Measurements from ENCODE around the gene SLCO1B3.
"Not testable (repeated sequence)": the region's sequence is repeated elsewhere in the genome, so short reads cannot be mapped to it uniquely, and the experiment has no call there.

Gene SLCO1B3, protein sequence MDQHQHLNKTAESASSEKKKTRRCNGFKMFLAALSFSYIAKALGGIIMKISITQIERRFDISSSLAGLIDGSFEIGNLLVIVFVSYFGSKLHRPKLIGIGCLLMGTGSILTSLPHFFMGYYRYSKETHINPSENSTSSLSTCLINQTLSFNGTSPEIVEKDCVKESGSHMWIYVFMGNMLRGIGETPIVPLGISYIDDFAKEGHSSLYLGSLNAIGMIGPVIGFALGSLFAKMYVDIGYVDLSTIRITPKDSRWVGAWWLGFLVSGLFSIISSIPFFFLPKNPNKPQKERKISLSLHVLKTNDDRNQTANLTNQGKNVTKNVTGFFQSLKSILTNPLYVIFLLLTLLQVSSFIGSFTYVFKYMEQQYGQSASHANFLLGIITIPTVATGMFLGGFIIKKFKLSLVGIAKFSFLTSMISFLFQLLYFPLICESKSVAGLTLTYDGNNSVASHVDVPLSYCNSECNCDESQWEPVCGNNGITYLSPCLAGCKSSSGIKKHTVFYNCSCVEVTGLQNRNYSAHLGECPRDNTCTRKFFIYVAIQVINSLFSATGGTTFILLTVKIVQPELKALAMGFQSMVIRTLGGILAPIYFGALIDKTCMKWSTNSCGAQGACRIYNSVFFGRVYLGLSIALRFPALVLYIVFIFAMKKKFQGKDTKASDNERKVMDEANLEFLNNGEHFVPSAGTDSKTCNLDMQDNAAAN

DNA sequence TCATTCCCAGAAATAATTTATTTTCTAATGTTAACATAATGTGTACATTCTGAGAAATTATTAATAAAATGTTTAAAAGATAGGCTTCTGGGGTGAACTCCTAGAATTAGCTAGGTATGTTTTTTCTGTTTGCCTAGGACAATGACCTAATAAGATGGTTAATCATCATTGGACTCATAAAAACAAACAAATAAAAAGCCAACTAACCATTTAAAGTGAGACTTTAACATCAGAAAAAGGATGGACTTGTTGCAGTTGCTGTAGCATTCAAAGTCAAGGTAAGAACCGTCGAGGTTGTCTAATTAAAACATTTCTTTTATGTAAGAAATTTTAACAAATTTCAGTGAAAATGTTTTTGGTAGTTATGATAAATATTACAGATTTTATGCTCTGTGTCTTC lies at the start of gene SLCO1B3:
Gene SLCO1B3 (plus strand): TSS at position 219 of the 400 bp plus-strand sequence. CDS start 5,034 bp downstream, outside the sequence.
- no peak for ATAC-seq
- no peak within 1 kb of the TSS for H3K4me3 Mint-ChIP-seq

DNA sequence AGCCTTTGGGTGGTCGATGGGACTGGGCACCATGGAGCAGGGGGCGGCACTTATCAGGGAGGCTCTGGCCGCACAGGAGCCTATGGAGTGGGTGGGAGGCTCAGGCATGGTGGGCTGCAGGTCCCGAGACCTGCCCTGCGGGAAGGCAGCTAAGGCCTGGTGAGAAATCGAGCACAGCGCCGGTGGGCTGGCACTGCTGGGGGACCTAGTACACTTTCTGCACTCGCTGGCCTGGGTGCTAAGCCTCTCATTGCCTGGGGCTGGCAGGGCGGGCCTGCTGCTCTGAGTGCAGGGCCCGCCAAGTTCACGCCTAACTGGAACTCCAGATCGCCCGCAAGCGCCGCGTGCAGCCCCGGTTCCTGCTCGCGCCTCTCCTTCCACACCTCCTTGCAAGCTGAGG lies 33.1 kb upstream of the SLCO1B3 start:
- DNase-seq (ENCODE audit: low spot score in 2 of 2) (no peak), ATAC-seq (no peak)
- Mint-ChIP-seq H3K9me3 (peaks cover 3% of the 10 kb centered on the region), H3K4me3 (no peak overlapping the region), H3K36me3 (no peaks in the 10 kb centered on the region), H3K4me1 (no peaks in the 10 kb centered on the region), H3K27ac (no peak overlapping the region)

More for the DNA sequence above, at the start of gene SLCO1B3:
- Mint-ChIP-seq H3K36me3 (no peaks in the 10 kb centered on the region), H3K4me1 (no peaks in the 10 kb centered on the region), H3K9me3 (no peaks in the 10 kb centered on the region), H3K27ac (no peak within 1 kb of the TSS)
- no peak for DNase-seq (ENCODE audit: low spot score in 2 of 2)

DNA sequence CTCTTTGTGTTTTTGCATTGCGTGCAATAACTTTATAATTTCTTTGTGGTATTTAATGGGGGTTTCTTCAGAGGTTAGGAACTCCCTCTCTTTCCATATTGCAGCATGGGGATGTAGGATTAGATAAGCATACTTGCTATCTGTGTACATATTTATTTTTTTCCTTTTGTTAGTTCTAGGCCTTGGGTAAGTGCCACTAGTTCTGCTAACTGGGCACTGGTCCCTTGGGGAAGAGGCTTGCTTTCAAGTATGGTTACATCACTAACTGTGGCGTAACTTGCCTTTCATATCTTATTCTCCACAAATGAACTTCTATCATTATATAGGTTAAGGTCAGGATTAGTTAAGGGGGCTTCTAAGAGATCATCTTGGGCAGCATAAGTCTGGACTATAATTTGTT lies 31.5 kb upstream of the SLCO1B3 start:
- peaks cover 3% of the 10 kb centered on the region for H3K9me3 Mint-ChIP-seq
- no peak overlapping the region for H3K27ac Mint-ChIP-seq
- ATAC-seq (no peak), DNase-seq (ENCODE audit: low spot score in 2 of 2) (no peak)
- no peaks in the 10 kb centered on the region for H3K4me1 Mint-ChIP-seq
- H3K4me3 Mint-ChIP-seq, result no peak overlapping the region
- no peaks in the 10 kb centered on the region for H3K36me3 Mint-ChIP-seq

DNA sequence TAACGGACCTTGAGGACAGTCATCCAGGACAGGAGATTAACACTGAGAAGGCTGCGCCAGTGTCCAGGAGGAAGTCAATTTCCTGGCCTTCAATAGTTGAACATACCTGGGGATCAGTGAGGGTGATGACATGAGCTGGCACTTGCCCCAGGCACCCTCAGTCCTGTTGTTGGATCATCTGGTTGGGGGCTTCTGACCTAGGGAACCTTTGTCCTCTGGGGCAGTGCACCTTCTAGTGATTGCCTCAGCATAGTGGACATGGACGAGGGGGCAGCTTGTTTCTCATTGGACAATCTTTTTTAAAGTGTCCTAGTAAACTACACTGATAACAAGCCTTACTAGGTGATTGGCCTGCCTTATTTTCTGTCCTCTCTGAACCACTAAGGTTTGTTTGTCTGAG lies 30.5 kb upstream of the SLCO1B3 start:
- H3K4me1 Mint-ChIP-seq; DNase-seq (ENCODE audit: low spot score in 2 of 2); H3K4me3 Mint-ChIP-seq; ATAC-seq; H3K36me3 Mint-ChIP-seq; H3K27ac Mint-ChIP-seq; H3K9me3 Mint-ChIP-seq: not testable (repeated sequence)

DNA sequence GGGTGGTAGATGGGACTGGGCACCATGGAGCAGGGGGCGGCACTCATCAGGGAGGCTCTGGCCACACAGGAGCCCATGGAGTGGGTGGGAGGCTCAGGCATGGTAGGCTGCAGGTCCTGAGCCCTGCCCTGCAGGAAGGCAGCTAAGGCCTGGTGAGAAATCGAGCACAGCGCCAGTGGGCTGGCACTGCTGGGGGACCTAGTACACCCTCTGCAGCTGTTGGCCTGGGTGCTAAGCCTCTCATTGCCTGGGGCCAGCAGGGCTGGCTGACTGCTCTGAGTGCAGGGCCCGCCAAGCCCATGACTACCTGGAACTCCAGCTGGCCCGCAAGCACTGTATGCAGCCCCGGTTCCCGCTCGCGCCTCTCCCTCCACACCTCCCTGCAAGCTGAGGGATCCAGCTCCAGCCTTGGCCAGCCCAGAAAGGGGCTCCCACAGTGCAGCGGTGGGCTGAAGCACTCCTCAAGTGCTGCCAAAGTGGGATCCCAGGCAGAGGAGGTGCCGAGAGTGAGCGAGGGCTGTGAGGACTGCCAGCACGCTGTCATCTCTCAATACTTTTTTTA lies 26.6 kb upstream of the SLCO1B3 start:
- not testable (repeated sequence) for H3K4me3 Mint-ChIP-seq, H3K36me3 Mint-ChIP-seq

DNA sequence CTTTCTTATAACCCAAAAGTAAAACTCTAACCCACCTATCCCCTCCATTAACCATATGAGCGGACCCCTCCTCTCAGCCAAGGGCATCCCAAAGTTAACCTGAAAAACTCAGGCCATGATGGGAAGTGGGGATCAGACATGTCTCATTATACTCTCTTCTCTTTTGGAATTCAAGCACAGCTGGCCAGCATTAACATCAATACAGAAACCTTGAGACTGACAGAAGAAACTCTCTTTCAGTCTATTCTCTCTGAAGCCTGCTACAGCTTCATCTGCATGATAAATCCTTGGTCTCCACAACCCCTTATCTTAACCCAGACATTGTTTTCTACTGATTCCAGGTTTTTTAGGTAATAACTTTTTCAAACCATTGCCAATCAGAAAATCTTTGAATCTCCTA lies 17.5 kb upstream of the SLCO1B3 start:
- Mint-ChIP-seq H3K4me1 (no peaks in the 10 kb centered on the region), H3K9me3 (peaks cover 3% of the 10 kb centered on the region), H3K27ac (no peak overlapping the region), H3K4me3 (no peak overlapping the region), H3K36me3 (no peaks in the 10 kb centered on the region)
- ATAC-seq (no peak), DNase-seq (ENCODE audit: low spot score in 2 of 2) (no peak)

More for the DNA sequence above, 26.6 kb upstream of the SLCO1B3 start:
- not testable (repeated sequence) for ATAC-seq; H3K27ac Mint-ChIP-seq; DNase-seq (ENCODE audit: low spot score in 2 of 2); H3K9me3 Mint-ChIP-seq; H3K4me1 Mint-ChIP-seq

DNA sequence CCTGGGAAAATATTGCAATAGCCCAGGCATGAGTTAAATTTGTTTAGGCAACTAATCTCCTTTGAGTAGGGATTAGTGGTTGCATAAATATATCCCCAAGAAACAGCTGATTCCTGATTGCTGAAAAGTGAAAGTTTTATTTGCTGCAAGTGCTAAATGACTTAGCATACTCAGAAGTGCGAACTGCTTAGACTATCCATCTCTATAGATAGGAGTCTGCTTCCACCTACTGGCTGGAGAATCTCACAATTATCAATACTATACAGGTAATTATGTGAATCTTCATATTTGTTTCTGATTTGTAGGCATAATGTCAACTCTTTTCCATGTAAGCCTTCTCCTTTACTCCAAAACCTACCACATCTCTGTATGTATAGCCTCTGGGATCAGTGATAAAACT lies 12.0 kb upstream of the SLCO1B3 start:
- no peak for DNase-seq (ENCODE audit: low spot score in 2 of 2)
- Mint-ChIP-seq H3K4me1 (no peaks in the 10 kb centered on the region), H3K4me3 (no peak overlapping the region), H3K36me3 (no peaks in the 10 kb centered on the region), H3K27ac (no peak overlapping the region), H3K9me3 (no peaks in the 10 kb centered on the region)
- ATAC-seq, result no peak

DNA sequence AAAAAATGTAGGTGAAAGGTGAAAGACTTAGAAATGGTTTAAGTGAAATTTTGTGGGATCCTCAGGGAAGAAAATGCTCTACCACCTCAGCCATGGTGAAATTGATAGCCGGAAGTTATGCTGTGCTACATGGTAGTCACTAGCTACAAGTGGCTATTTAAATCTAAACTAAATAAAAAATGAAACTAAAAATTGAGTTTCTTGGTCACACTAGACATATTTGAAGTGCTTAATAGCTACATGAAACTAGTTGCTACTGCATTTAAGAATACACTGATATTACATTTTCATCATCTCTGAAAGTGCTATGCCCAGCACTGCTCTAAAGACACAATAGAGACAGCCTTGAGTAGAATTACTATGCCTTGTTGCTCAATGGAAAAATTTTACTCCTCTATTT lies 10.3 kb upstream of the SLCO1B3 start:
- no peak overlapping the region for H3K4me3 Mint-ChIP-seq
- H3K9me3 Mint-ChIP-seq, result no peaks in the 10 kb centered on the region
- no peaks in the 10 kb centered on the region for H3K4me1 Mint-ChIP-seq
- H3K36me3 Mint-ChIP-seq, result no peaks in the 10 kb centered on the region
- no peak for ATAC-seq
- H3K27ac Mint-ChIP-seq, result no peak overlapping the region
- no peak for DNase-seq (ENCODE audit: low spot score in 2 of 2)

DNA sequence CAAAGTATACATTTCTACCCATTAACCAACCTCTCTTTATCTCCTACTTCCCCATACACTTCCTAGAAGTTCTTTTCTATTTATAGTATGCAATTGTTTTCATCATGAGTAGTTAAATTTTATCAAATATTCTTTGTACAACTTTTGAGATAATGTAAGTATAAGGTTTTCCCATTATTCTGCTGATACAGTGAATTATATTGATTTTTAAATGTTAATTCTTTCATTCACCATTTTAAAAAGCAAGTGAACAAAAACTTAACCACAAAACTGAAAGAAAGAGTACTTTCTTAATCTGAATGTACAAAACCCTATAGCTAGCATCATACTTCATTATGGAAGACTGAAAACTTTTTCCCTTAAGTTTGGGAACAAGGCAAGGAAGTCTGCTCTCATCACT lies 9.5 kb upstream of the SLCO1B3 start:
- no peak overlapping the region for H3K27ac Mint-ChIP-seq
- H3K4me3 Mint-ChIP-seq, result no peak overlapping the region
- DNase-seq (ENCODE audit: low spot score in 2 of 2) (no peak), ATAC-seq (no peak)
- no peaks in the 10 kb centered on the region for H3K36me3 Mint-ChIP-seq
- H3K9me3 Mint-ChIP-seq, result no peaks in the 10 kb centered on the region
- no peaks in the 10 kb centered on the region for H3K4me1 Mint-ChIP-seq

DNA sequence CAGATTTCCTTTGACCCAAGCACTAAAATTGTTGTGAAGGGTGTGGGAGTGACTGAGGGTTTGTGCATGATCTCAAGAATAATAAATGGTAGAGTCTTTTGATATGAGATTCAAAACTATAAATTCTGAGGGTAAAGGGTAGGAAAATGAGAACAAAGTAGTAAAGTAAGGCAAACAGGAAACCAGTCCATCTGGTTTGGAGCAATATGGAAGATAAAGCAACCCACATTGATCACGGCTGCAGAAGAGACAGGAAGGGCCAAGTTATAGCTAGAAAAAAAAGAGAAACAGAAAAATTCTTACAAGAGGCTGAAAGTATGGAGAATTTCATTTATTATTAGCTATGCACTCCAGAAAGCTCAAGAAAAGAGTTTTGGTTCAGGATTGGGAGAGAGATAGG lies 4.6 kb upstream of the SLCO1B3 start:
- Mint-ChIP-seq H3K4me3 (no peak overlapping the region), H3K36me3 (no peaks in the 10 kb centered on the region), H3K27ac (no peak overlapping the region), H3K4me1 (no peaks in the 10 kb centered on the region), H3K9me3 (no peaks in the 10 kb centered on the region)
- DNase-seq (ENCODE audit: low spot score in 2 of 2) (no peak), ATAC-seq (no peak)

DNA sequence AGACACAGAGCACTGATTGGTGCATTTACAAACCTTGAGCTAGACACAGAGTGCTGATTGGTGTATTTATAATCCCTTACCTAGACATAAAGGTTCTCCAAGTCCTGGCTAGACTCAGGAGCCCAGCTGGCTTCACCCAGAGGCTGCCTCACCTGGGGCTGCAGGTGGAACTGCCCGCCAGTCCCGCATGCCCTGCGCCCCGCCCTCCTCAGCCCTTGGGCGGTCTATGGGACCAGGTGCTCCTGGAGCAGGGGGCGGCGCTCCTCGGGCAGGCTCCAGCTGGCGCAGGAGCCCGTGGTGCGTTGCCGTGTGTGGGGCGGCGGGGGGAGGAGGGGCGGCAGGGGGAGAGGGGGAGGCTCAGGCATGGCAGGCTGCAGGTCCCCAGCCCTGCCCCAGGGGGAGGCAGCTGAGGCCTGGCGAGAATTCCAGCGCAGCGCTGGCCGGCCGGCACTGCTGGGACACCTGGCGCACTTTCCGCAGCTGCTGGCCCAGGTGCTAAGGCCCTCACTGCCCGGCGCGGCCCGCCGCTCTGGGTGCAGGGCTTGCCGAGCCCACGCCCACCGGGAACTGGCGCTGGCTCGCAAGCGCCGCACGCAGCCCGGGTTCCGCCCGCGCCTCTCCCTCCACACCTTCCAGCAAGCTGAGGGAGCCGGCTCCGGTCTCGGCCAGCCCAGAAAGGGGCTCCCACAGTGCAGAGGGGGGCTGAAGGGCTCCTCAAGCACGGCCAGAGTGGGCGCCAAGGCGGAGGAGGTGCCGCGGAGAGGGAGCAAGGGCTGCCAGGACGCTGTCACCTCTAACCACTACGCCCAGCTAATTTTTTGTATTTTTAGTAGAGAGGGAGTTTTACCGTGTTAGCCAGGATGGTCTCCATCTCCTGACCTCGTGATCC lies 3.1 kb upstream of the SLCO1B3 start:
- no peaks in the 10 kb centered on the region for H3K4me1 Mint-ChIP-seq
- H3K9me3 Mint-ChIP-seq, result no peaks in the 10 kb centered on the region
- H3K4me3 Mint-ChIP-seq, result no peak overlapping the region
- DNase-seq (ENCODE audit: low spot score in 2 of 2) (no peak), ATAC-seq (no peak)
- no peaks in the 10 kb centered on the region for H3K36me3 Mint-ChIP-seq
- no peak overlapping the region for H3K27ac Mint-ChIP-seq

DNA sequence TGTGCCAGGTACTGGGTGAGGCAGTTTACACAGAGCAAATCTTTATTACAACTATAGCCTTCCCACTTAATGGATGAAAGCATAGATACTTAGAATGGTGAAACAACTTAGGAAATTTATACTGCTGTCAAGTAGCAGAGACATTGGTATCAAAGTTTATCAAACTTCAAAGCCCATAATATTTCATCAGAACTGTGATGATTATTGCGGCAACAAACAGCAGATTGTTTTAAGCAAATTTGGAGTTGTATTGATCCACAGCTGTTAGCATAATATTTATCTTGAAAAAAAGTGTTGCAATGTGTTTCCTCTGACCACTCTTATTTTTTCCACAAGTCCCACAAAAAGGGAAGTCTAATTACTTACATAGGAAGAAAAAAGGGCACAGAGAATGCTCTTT lies 2.0 kb upstream of the SLCO1B3 start:
- no peaks in the 10 kb centered on the region for H3K4me1 Mint-ChIP-seq
- DNase-seq (ENCODE audit: low spot score in 2 of 2) (no peak), ATAC-seq (no peak)
- H3K4me3 Mint-ChIP-seq, result no peak overlapping the region
- H3K9me3 Mint-ChIP-seq, result no peaks in the 10 kb centered on the region
- no peaks in the 10 kb centered on the region for H3K36me3 Mint-ChIP-seq
- no peak overlapping the region for H3K27ac Mint-ChIP-seq

DNA sequence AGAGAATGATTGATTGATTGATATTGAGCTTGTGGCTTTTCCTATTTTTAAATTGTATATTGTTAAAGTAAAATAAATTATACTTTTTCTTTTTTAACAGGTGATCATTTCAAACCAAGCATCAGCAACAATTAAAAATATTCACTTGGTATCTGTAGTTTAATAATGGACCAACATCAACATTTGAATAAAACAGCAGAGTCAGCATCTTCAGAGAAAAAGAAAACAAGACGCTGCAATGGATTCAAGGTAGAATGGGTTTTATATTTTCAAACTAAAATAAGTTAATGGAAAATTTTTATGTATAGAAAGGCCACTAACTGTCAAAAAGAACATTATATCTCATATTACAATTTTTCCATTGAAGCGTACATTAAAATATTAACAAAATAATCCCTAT lies 5.1 kb downstream of the SLCO1B3 start:
- H3K27ac Mint-ChIP-seq, result no peak overlapping the region
- no peaks in the 10 kb centered on the region for H3K4me1 Mint-ChIP-seq
- ATAC-seq (no peak), DNase-seq (ENCODE audit: low spot score in 2 of 2) (no peak)
- H3K36me3 Mint-ChIP-seq, result no peaks in the 10 kb centered on the region
- peaks cover 15% of the 10 kb centered on the region for H3K9me3 Mint-ChIP-seq
- no peak overlapping the region for H3K4me3 Mint-ChIP-seq

DNA sequence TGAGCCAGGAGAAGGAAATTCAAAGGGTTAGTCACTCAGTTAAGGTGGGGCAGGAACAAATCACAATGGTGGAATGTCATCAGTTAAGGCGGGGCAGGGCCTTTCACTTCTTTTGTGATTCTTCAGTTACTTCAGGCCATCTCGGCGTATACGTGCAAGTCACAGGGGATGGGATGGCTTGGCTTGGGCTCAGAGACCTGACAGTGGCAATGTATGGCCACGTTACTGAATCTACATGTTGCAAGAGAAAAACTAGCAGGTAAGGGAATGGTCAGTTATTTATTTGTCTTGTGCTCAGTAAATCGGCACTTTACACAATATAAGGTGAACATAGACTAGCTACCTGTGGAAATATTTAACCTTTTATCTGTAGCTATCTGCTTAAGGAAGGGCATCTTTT lies 11.9 kb downstream of the SLCO1B3 start:
- no peak overlapping the region for H3K27ac Mint-ChIP-seq
- H3K9me3 Mint-ChIP-seq, result peaks cover 23% of the 10 kb centered on the region
- H3K36me3 Mint-ChIP-seq, result no peaks in the 10 kb centered on the region
- no peak overlapping the region for H3K4me3 Mint-ChIP-seq
- no peaks in the 10 kb centered on the region for H3K4me1 Mint-ChIP-seq
- DNase-seq (ENCODE audit: low spot score in 2 of 2), result no peak
- ATAC-seq, result no peak

DNA sequence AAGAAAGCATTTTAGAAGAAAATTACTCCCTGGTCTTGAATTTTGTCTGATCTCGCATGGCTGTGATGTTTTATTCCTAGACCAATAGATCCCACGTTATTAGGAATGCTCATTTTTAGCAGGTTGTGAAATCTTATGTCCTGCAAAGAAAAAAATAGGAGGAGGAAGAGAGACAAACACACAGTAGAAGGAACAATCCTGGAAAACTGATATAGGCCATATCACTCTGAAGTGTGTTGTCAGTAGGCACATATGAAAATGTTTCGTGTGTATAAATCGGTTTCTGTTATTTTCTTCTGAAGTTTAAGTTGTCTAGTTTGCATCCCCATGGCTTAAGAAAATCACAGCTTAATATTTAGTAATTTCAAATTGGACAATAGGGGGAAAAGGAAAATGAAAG lies 12.4 kb downstream of the SLCO1B3 start:
- ATAC-seq, result no peak
- Mint-ChIP-seq H3K9me3 (peaks cover 20% of the 10 kb centered on the region), H3K4me1 (no peaks in the 10 kb centered on the region), H3K36me3 (no peaks in the 10 kb centered on the region), H3K4me3 (no peak overlapping the region), H3K27ac (no peak overlapping the region)
- no peak for DNase-seq (ENCODE audit: low spot score in 2 of 2)

Measured in stimulated activated effector memory CD8-positive, alpha-beta T cell treated with anti-CD3 and anti-CD28 coated beads, Interleukin-12 subunit alpha, Interleukin-12 subunit beta, amount 100 ng/mL, for 72 hours (primary cell).